NCI-H526 treated with DMSO at 0.1 percent for 48 hours (cell line): ENCODE results near the gene CDON.

Source experiments
- DNase-seq: peaks from one replicate; lab custom pipeline; 2025; lab: John Stamatoyannopoulos, UW

CDON gene, protein sequence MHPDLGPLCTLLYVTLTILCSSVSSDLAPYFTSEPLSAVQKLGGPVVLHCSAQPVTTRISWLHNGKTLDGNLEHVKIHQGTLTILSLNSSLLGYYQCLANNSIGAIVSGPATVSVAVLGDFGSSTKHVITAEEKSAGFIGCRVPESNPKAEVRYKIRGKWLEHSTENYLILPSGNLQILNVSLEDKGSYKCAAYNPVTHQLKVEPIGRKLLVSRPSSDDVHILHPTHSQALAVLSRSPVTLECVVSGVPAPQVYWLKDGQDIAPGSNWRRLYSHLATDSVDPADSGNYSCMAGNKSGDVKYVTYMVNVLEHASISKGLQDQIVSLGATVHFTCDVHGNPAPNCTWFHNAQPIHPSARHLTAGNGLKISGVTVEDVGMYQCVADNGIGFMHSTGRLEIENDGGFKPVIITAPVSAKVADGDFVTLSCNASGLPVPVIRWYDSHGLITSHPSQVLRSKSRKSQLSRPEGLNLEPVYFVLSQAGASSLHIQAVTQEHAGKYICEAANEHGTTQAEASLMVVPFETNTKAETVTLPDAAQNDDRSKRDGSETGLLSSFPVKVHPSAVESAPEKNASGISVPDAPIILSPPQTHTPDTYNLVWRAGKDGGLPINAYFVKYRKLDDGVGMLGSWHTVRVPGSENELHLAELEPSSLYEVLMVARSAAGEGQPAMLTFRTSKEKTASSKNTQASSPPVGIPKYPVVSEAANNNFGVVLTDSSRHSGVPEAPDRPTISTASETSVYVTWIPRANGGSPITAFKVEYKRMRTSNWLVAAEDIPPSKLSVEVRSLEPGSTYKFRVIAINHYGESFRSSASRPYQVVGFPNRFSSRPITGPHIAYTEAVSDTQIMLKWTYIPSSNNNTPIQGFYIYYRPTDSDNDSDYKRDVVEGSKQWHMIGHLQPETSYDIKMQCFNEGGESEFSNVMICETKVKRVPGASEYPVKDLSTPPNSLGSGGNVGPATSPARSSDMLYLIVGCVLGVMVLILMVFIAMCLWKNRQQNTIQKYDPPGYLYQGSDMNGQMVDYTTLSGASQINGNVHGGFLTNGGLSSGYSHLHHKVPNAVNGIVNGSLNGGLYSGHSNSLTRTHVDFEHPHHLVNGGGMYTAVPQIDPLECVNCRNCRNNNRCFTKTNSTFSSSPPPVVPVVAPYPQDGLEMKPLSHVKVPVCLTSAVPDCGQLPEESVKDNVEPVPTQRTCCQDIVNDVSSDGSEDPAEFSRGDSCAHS (N-terminal part only)

GRCh38 chr11:126062679-126063506, at the start of gene CDON:
Gene CDON (minus strand): TSS chr11:126062866. CDS start chr11:126023476, 39,390 bp downstream.
- peak; percentile 99 for DNase-seq

DNA sequence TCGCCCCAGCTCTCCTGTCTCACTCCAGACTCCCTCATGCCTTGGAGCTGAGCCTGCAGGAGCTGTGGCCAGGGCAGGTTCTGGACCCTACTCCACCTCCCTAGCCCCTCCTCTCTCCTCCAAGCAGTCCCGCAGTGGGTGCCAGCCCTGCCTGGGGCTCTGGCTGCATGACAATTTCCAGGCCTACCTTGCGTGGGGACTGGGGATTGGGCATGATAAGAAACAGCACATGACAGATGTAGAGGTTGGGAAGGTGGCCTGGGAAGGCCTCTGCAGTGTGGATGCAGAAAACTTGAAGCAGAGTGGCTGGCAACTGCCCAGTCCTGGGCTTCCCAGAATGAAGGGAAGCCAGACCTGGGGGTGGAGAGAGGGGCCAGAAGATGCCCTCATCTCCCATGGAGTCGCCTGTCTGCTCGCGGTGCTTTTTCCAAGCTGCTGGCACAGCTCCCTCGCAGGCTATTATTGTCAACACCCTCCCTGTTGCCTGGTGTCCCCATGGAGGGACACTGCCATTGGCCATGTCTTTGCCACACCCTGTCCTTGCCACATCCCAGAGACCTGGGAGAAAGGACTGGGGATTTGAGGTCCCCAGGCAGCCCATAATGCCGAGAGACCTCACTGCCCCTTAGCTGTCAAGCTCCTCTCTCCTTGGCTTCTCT, 48.9 kb upstream of the CDON start:
- no peak for DNase-seq

DNA sequence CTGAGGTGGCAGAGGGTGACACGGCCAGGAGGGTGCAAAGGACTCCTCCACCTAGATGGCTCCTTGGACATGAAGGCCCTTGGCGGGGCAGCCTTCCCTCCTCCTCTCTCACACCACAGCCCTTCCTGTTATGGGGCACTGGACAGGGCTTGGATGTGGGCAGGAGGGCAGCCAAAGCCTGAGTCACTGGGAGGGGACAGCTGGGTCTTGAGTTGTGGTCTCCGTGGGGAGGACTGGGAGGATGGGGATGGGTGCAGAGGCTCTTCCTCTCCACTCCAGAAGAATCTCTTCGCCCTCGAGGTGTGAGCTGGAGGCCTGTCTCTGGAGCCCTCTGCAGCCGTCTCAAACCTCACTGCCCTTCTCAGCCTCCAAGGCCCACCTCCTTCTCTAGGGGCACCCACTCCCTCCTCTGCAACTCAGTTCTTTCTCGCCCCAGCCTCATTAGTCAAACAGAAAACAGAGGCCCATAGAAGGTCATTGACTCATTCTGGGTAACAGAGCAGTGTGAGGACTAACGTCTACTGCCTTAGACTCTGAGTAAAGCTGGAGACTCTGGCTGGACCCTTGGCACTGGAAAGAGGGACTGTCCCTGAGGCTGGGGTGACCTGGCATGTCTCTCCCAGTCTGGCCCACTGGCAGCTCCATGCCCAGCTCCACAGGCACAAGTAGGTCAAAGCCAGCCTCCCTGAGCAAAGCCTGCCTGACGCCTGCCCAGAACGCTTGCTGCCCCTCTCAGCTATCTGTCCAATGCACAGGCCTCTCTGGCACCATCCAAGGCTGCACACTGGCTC, 47.5 kb upstream of the CDON start:
- DNase-seq = no peak

GRCh38 chr11:126106594-126107328, 44.1 kb upstream of the CDON start:
- no peak for DNase-seq

- DNase-seq = no peak
Measured at GRCh38 chr11:126105748-126106080, 43.0 kb upstream of the CDON start.

DNA sequence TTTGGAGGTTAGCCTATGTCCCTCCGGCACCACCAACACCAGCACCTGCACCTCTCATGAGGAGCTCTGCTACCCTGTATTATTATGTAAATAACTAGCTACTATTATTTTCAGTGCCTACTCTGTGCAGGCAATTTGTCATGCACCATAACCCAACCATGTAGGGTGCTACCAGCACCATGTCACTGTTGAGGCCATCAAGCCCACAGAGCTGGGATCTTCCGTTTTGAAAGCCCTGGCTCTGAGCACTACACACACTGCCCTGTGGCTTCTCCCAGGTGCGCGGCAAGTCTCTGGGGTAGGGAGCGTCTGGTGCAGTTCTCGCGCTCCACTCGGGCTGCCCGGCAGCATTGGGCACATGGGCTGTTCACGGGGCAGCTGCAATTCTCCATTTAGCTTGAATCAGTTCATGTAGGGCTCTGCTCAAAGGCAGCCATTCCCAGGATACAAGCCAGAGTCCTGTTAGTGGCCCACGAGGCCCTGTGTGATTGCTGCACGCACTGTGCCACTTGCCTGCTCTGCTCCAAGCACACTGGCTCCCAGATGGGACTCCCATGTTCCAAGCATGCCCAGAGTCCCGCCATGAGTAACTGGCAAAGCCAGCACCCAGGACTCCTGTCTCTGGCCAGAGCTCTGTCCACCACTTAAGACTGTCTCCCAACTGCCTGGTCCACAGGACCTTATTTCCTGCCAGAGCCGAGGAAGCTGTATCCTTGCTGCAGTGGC, 42.5 kb upstream of the CDON start:
- no peak for DNase-seq

DNA sequence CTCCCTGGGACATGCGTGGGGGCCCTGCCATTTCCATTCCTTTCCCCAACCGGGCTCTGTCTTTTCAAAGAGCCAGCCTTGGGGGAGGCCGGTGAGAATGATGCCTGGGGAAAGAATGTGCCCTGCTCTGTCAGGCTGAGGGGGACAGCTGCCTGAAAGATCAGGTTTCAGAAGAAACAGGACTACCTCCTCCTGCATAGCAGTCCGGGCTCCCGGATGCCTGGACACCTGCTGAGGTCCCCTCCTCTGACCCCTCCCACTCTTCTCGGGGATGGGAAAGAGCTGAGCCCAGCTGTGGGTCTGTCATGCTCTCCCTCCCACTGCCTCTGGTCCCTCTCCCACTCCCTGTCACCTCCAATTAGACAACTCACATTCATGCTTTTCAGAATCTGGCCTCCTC, 41.8 kb upstream of the CDON start:
- DNase-seq = peak; percentile 73

- no peak for DNase-seq
Measured at GRCh38 chr11:126103150-126103549, 40.5 kb upstream of the CDON start.

DNA sequence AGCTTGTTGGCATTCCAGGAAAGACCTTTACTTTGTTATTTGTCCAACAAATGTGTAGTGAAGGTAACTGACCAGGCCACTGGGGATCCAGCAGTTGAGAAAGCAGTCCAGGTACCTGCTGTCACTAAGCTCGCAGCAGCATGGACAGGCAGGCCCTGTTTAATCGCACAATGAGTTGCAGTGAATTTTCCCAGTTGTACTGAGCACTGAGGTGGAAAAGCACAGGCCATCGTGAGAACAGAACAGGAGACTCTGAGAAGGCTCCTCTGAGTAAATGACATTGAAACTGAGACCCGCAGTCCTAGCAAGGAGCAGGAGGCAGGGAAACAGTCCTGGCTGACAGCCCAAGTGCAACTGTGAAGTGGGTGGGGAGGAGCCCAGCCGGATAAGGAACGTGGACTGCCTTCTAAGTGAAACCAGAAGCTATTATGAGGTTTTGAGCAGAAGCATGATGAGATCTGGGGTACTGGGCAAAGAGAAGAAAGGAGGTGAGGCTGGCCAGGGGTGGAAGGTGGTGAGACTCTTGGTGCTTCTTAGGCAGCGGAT, 39.8 kb upstream of the CDON start:
- no peak for DNase-seq

GRCh38 chr11:126101930-126102283, 39.2 kb upstream of the CDON start:
- no peak for DNase-seq

DNA sequence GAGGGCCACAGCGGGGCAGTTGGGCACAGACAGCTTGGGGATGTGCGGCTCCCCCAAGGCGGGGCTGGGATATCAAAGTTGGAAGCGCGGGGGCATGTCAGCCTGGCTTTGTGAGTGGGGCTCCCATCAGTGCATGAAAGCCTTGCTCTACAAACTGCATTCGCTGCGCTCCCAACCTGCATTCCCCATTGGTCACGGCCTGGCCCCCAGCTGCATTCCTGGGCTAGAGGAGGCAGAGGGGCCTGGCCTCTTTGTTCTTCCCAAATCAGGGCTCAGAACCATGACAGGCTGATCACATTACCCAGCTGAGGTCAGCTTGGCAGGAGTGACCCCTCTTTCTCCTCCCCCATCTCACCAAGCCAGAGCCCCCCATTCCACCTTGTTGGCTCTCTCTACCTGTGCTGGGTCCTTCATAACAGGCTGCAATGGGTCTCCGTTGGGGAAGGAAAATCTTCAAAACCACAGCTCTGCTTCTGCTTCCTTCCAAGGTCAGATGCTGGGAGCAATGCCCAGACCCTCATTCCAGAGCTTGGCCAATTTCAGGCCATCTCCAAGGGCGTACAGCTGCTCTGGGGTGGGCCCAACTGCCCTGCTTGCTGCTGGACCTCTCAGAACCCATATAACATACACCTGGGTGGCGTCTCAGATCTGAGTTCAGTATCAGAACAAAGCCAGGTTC, 38.7 kb upstream of the CDON start:
- DNase-seq = no peak

GRCh38 chr11:126100716-126101115, 38.0 kb upstream of the CDON start:
- no peak for DNase-seq

- DNase-seq = no peak
Measured at GRCh38 chr11:126098204-126098769, 35.6 kb upstream of the CDON start.

GRCh38 chr11:126095745-126096144, 33.1 kb upstream of the CDON start:
- DNase-seq = no peak

- DNase-seq = no peak
Measured at GRCh38 chr11:126090452-126090851, 27.8 kb upstream of the CDON start.

GRCh38 chr11:126088999-126089398, 26.3 kb upstream of the CDON start:
- no peak for DNase-seq

GRCh38 chr11:126086248-126086647, 23.6 kb upstream of the CDON start:
- DNase-seq = no peak

DNA sequence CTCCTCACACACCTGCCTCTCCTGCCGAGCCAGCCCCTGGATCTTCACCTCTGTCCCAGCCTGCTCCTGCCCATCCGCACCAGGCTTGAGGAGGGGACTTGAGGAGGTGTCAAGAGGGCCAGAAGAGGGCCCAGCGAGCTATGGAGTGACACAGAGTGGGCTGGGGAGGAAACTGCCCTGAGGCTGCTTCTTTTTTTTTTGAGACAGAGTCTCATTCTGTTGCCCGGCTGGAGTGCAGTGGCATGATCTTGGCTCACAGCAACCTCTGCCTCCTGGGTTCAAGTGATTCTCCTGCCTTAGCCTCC, 21.9 kb upstream of the CDON start:
- no peak for DNase-seq
